ENCODE measurements around the gene AMMECR1. TPM values are rescaled to one million over a fixed set of nuclear protein-coding genes. Genes with fewer than 3 reads are reported as not detected.

Gene AMMECR1
- total RNA-seq, 2 experiments from 2014 or later = 7.8 to 7.9 TPM

- no peak for TF ChIP-seq CTCF (IDR thresholded peaks at IDR 0.05)
- no peaks in the 10 kb centered on the region for H3K9me3 ChIP-seq (ENCODE audit: control insufficient read depth in 1 of 2, insufficient read depth in 1 of 2, low read length in 2 of 2)
- H3K36me3 Mint-ChIP-seq (ENCODE audit: low read depth) = peaks cover 24% of the 10 kb centered on the region
- no peaks in the 10 kb centered on the region for H3K36me3 ChIP-seq (ENCODE audit: insufficient read depth, low read length)
- CTCF ChIA-PET = no interaction called here
- peak overlapping the region; percentile 45 for H3K27ac Mint-ChIP-seq
- no peak overlapping the region for H3K27ac ChIP-seq (ENCODE audit: low read depth in 1 of 2, low read length in 2 of 2)
- DNase-seq (no peak), ATAC-seq (ENCODE audit: poor library complexity) (no peak)
- no peak overlapping the region for H3K4me3 Mint-ChIP-seq
- intact Hi-C loops (cut with DNase I, micrococcal nuclease) = loop anchor here in 1 of 2 experiments (5.0 kb wide), 1 partner anchor 36 kb away; no protein-coding TSS in a partner anchor
- peaks cover 9% of the 10 kb centered on the region for H3K4me1 ChIP-seq (ENCODE audit: insufficient read depth, low read length)
- H3K9me3 Mint-ChIP-seq = no peaks in the 10 kb centered on the region
- H3K27me3 ChIP-seq (ENCODE audit: control insufficient read depth in 1 of 2, insufficient read depth in 2 of 2, low read length in 2 of 2) = no peaks in the 10 kb centered on the region
- H3K27me3 Mint-ChIP-seq = no peaks in the 10 kb centered on the region
- peaks cover 69% of the 10 kb centered on the region for H3K4me1 Mint-ChIP-seq (ENCODE audit: low read depth)
- POLR2A ChIA-PET = no interaction called here
- H3K4me3 ChIP-seq (ENCODE audit: low read length) = no peak overlapping the region
These were observed 69.3 kb downstream of the AMMECR1 start for GRCh38 chrX:110248578-110248977.

GRCh38 chrX:110245011-110245410 is 72.9 kb downstream of the AMMECR1 start:
- Mint-ChIP-seq H3K4me1 (ENCODE audit: low read depth) (peaks cover 59% of the 10 kb centered on the region), H3K27me3 (no peaks in the 10 kb centered on the region), H3K27ac (peak overlapping the region; percentile 48), H3K4me3 (no peak overlapping the region), H3K9me3 (peaks cover 2% of the 10 kb centered on the region), H3K36me3 (ENCODE audit: low read depth) (peaks cover 51% of the 10 kb centered on the region)
- ChIA-PET CTCF (interaction anchor here (0.6 to 1.3 kb wide), 2 partner anchors 10 to 12 kb away, joined by 3 to 4 read pairs; no protein-coding TSS in a partner anchor), POLR2A (interaction anchor here (1.0 kb wide), 1 partner anchor 27 kb away, joined by 4 read pairs; no protein-coding TSS in a partner anchor)
- no peaks in the 10 kb centered on the region for H3K9me3 ChIP-seq (ENCODE audit: control insufficient read depth in 1 of 2, insufficient read depth in 1 of 2, low read length in 2 of 2)
- TF ChIP-seq CTCF (IDR thresholded peaks at IDR 0.05) = no peak
- no peak overlapping the region for H3K4me3 ChIP-seq (ENCODE audit: low read length)
- intact Hi-C loops (cut with DNase I, micrococcal nuclease) = loop anchor here in 1 of 2 experiments (5.0 kb wide), 1 partner anchor 33 kb away; no protein-coding TSS in a partner anchor
- no peaks in the 10 kb centered on the region for H3K27me3 ChIP-seq (ENCODE audit: control insufficient read depth in 1 of 2, insufficient read depth in 2 of 2, low read length in 2 of 2)
- no peak for DNase-seq
- ATAC-seq (ENCODE audit: poor library complexity) = no peak
- no peaks in the 10 kb centered on the region for H3K36me3 ChIP-seq (ENCODE audit: insufficient read depth, low read length)
- H3K4me1 ChIP-seq (ENCODE audit: insufficient read depth, low read length) = peaks cover 9% of the 10 kb centered on the region
- no peak overlapping the region for H3K27ac ChIP-seq (ENCODE audit: low read depth in 1 of 2, low read length in 2 of 2)

GRCh38 chrX:110242371-110242770 is 75.5 kb downstream of the AMMECR1 start:
- intact Hi-C loops (cut with DNase I, micrococcal nuclease) = no loop called here
- H3K9me3 Mint-ChIP-seq = peaks cover 2% of the 10 kb centered on the region
- CTCF ChIA-PET = no interaction called here
- H3K4me3 ChIP-seq (ENCODE audit: low read length) = no peak overlapping the region
- no peak overlapping the region for H3K4me3 Mint-ChIP-seq
- no peaks in the 10 kb centered on the region for H3K27me3 ChIP-seq (ENCODE audit: control insufficient read depth in 1 of 2, insufficient read depth in 2 of 2, low read length in 2 of 2)
- peaks cover 66% of the 10 kb centered on the region for H3K36me3 Mint-ChIP-seq (ENCODE audit: low read depth)
- H3K4me1 Mint-ChIP-seq (ENCODE audit: low read depth) = peaks cover 68% of the 10 kb centered on the region
- H3K27ac ChIP-seq (ENCODE audit: low read depth in 1 of 2, low read length in 2 of 2) = no peak overlapping the region
- POLR2A ChIA-PET = interaction anchor here (2.3 kb wide), 1 partner anchor 13 kb away, joined by 10 read pairs; no protein-coding TSS in a partner anchor
- ATAC-seq (ENCODE audit: poor library complexity) = no peak
- DNase-seq = no peak
- no peak for TF ChIP-seq CTCF (IDR thresholded peaks at IDR 0.05)
- no peaks in the 10 kb centered on the region for H3K9me3 ChIP-seq (ENCODE audit: control insufficient read depth in 1 of 2, insufficient read depth in 1 of 2, low read length in 2 of 2)
- no peaks in the 10 kb centered on the region for H3K36me3 ChIP-seq (ENCODE audit: insufficient read depth, low read length)
- H3K27me3 Mint-ChIP-seq = no peaks in the 10 kb centered on the region
- peak overlapping the region; percentile 77 for H3K27ac Mint-ChIP-seq
- H3K4me1 ChIP-seq (ENCODE audit: insufficient read depth, low read length) = peaks cover 15% of the 10 kb centered on the region

Data from CD4-positive, alpha-beta T cell (primary cell).